ENCODE results near the gene COL23A1.

DNA sequence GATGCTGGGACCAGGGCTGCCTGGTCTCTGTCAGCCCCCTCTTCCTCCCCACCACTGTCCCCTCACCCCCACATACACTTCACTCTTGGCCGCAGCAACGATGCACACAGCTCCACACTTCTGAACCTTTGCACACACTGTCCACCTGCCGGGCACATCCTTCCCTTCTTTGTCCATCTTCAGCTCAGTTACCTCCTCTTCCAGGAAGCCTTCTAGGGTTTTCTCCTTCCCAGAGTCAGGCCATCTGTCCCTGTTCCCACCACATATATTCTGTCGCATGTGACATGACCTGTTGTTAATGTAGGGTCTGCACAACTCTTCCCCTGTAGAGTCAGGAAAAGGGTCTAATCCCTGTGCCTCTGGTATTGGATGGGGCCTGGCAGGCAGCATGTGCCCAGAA is 319.0 kb downstream of the COL23A1 start:
- TF ChIP-seq, protein P1, sequence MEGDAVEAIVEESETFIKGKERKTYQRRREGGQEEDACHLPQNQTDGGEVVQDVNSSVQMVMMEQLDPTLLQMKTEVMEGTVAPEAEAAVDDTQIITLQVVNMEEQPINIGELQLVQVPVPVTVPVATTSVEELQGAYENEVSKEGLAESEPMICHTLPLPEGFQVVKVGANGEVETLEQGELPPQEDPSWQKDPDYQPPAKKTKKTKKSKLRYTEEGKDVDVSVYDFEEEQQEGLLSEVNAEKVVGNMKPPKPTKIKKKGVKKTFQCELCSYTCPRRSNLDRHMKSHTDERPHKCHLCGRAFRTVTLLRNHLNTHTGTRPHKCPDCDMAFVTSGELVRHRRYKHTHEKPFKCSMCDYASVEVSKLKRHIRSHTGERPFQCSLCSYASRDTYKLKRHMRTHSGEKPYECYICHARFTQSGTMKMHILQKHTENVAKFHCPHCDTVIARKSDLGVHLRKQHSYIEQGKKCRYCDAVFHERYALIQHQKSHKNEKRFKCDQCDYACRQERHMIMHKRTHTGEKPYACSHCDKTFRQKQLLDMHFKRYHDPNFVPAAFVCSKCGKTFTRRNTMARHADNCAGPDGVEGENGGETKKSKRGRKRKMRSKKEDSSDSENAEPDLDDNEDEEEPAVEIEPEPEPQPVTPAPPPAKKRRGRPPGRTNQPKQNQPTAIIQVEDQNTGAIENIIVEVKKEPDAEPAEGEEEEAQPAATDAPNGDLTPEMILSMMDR (IDR thresholded peaks at IDR 0.05; ENCODE audit: low read depth, low read length), result no peak
- no peak for TF ChIP-seq EZH2phosphoT487 (IDR thresholded peaks at IDR 0.05; ENCODE audit: low read depth)

All from OCI-LY3 (cell line).